K562 (cell line): ENCODE measurements around the gene ZNF384. TPM values are rescaled to one million over a fixed set of nuclear protein-coding genes. Genes with fewer than 3 reads are reported as not detected.
A peak's percentile ranks its signal among the peaks of the same experiment; 100 is the strongest.

ENCODE experiments used
- ATAC-seq: fragments of 200-7000 bp; cut with Tn5 transposase; 3 replicates; pipeline ENCODE4 v1.9.1; 2020; ENCODE audit warnings: moderate library complexity
- BruUV-seq: library from RNA; stranded (reverse); fragments of 400-500 nt; replicated peaks from 2 replicates; lab custom pipeline; 2021; lab: Mats Ljungman, UMichigan
- CTCF ChIA-PET: fragments of 300-600 bp; formaldehyde crosslinking; extraction: SDS; loops from one replicate; lab custom pipeline; 2021; ENCODE audit warnings: low intra/inter-chr PET ratio; lab: Yijun Ruan, JAX
- POLR2A ChIA-PET: fragments of 300-600, 350-650 bp; sonication (Branson Sonifier 250); formaldehyde crosslinking; extraction: SDS; loops from one replicate; lab custom pipeline; 2021; ENCODE audit warnings: antibody characterized with exemption, inconsistent platforms; lab: Yijun Ruan, JAX
- DNase-seq, 4 experiments: peaks; one replicate each; pipeline versions ENCODE4 v3.0.0 to v3.0.0-alpha.2; 2011 to 2018; ENCODE audit warnings: low spot score in 3 of 4, mixed read lengths in 3 of 4; ENCODE audit errors: extremely low read depth in 1 of 4
- FAIRE-seq: peaks from 2 replicates; lab custom pipeline; 2011; peaks lifted over from hg19 to GRCh38; lab: Jason Lieb, UNC
- H2AFZ ChIP-seq: 2 replicates; pipeline ENCODE4 v1.6.0; 2011; ENCODE audit warnings: low read depth, low read length, control low read depth, inconsistent platforms
- H3K27ac ChIP-seq: fragments of 200-600 bp; 3 replicates; pipeline ENCODE4 v1.8.0; 2011; ENCODE audit warnings: low read depth, mild to moderate bottlenecking, control low read depth, inconsistent platforms, low read length, moderate library complexity, mixed read lengths; ENCODE audit errors: extremely low read depth
- H3K27me3 ChIP-seq, 2 experiments: fragments of 300-600 bp in 1 of 2; 2 replicates in 1 of 2; 3 replicates in 1 of 2; pipeline versions ENCODE4 v1.6.0 to v1.8.0; 2011; ENCODE audit warnings: inconsistent platforms in 2 of 2, low read length in 2 of 2, mild to moderate bottlenecking in 1 of 2, mixed read lengths in 1 of 2, moderate library complexity in 1 of 2; ENCODE audit not compliant: control insufficient read depth in 2 of 2, insufficient read depth in 2 of 2
- H3K36me3 ChIP-seq: fragments of 300-600 bp; 3 replicates; pipeline ENCODE4 v1.8.0; 2011; ENCODE audit warnings: mild to moderate bottlenecking, low read length, inconsistent platforms; ENCODE audit not compliant: control insufficient read depth, insufficient read depth
- H3K4me1 ChIP-seq, 2 experiments: fragments of 200-600 bp in 1 of 2; replicated peaks in 1 of 2; 2 replicates in 1 of 2; 3 replicates in 1 of 2; pipeline versions ENCODE4 v1.5.1 to v1.8.0; 2011; ENCODE audit warnings: inconsistent platforms in 2 of 2, low read length in 2 of 2, mild to moderate bottlenecking in 1 of 2, mixed read lengths in 1 of 2, moderate library complexity in 1 of 2; ENCODE audit not compliant: control insufficient read depth in 2 of 2, insufficient read depth in 2 of 2
- H3K4me2 ChIP-seq: 2 replicates; pipeline ENCODE4 v1.6.1; 2011; ENCODE audit warnings: low read length, control low read depth, inconsistent platforms, mixed read lengths; ENCODE audit not compliant: insufficient read depth
- H3K4me3 ChIP-seq: fragments of 200-600 bp; sonication (generic), shearing (Covaris generic); 2 replicates; pipeline ENCODE4 v1.5.1; 2016; ENCODE audit warnings: control low read depth, inconsistent platforms
- H3K79me2 ChIP-seq: fragments of 200-600 bp; 3 replicates; pipeline ENCODE4 v1.8.0; 2011; ENCODE audit warnings: low read length, inconsistent platforms; ENCODE audit not compliant: control insufficient read depth, insufficient read depth
- H3K9ac ChIP-seq, 2 experiments: 2 replicates each; pipeline versions ENCODE4 v1.6.0 to v1.6.1; 2011; ENCODE audit warnings: low read depth in 2 of 2, low read length in 2 of 2, control low read depth in 1 of 2, inconsistent platforms in 1 of 2, mild to moderate bottlenecking in 1 of 2, mixed read lengths in 1 of 2; ENCODE audit not compliant: insufficient read depth in 1 of 2
- H3K9me1 ChIP-seq: one replicate; pipeline ENCODE4 v1.6.0; 2011; ENCODE audit warnings: inconsistent platforms, mild to moderate bottlenecking, low read length, moderate library complexity; ENCODE audit not compliant: control insufficient read depth, insufficient read depth
- H3K9me3 ChIP-seq: replicated peaks from 2 replicates; pipeline ENCODE4 v1.5.1; 2011; ENCODE audit warnings: low read depth, low read length, inconsistent platforms; ENCODE audit not compliant: control insufficient read depth, insufficient read depth
- H4K20me1 ChIP-seq: replicated peaks from 2 replicates; pipeline ENCODE4 v1.6.1; 2011; ENCODE audit warnings: low read length, inconsistent platforms, mixed read lengths; ENCODE audit not compliant: control insufficient read depth, insufficient read depth
- HIVEP1 ChIP-seq: fragments of 250-450 bp; sonication (Bioruptor Pico); IDR thresholded peaks from 2 replicates; pipeline ENCODE4 v1.4.0; 2020; ENCODE audit warnings: mild to moderate bottlenecking
- NR2C1 ChIP-seq, 2 experiments: fragments of 450-650 bp; IDR thresholded peaks; 2 replicates each; pipeline ENCODE4 v1.6.1; 2017; ENCODE audit warnings: mild to moderate bottlenecking in 2 of 2, antibody characterized with exemption in 1 of 2, inconsistent platforms in 1 of 2, missing compliant biosample characterization in 1 of 2, missing genetic modification characterization in 1 of 2
- XRCC3 ChIP-seq: fragments of 450-650 bp; IDR thresholded peaks from 2 replicates; pipeline ENCODE4 v1.6.1; 2017; ENCODE audit warnings: mild to moderate bottlenecking, moderate library complexity
- ZNF408 ChIP-seq: fragments of 250-450 bp; sonication (Bioruptor Pico); IDR thresholded peaks from 2 replicates; pipeline ENCODE4 v1.4.0; 2020; ENCODE audit warnings: low read depth, mild to moderate bottlenecking, moderate library complexity
- ZNF79 ChIP-seq: fragments of 250-450 bp; sonication (Bioruptor Pico); IDR thresholded peaks from 2 replicates; pipeline ENCODE4 v1.4.0; 2020; ENCODE audit warnings: low read depth, mild to moderate bottlenecking, moderate library complexity
- WGBS: fragments of 100-300 bp; shearing (Covaris generic); methylation state at CpG from one replicate; pipeline ENCODE4 v1.1.6; 2016; ENCODE audit warnings: low coverage, mixed read lengths; ENCODE audit not compliant: insufficient coverage; ENCODE audit errors: missing lambda C conversion rate; 5-methylcytosine and 5-hydroxymethylcytosine counted together
- in situ Hi-C: fragments of 300-500 bp; cut with MboI; formaldehyde crosslinking; loops from 4 replicates; pipeline ENCODE4 v1.15.0; 2018; ENCODE audit warnings: inconsistent platforms, mixed read lengths
- intact Hi-C: fragments of 100-400 bp; cut with micrococcal nuclease; formaldehyde crosslinking; loops from 2 replicates; pipeline ENCODE4 v1.14.2; 2022
- polyA plus RNA-seq, 8 experiments: library from polyadenylated mRNA; depleted of rRNA in 4 of 8; stranded (reverse) in 5 of 8; unstranded in 3 of 8; fragments of >200 nt; fragmentation: Nextera tagmentation in 2 of 8; fragmentation: Illumina TruSeq in 1 of 8; extraction: Ambion mirVana in 2 of 8; extraction: Trizol in 1 of 8; gene quantifications; 2 replicates each; pipeline versions ENCODE4 v1.2.1 to v1.2.3, GENCODE V29; 2011 to 2014; ENCODE audit warnings: inconsistent platforms in 1 of 8, missing spikeins in 1 of 8
- total RNA-seq, 7 experiments: library from RNA; depleted of rRNA in 6 of 7; stranded (reverse); fragments of >200 nt in 6 of 7; fragmentation: Illumina TruSeq in 2 of 7; extraction: Trizol in 2 of 7; gene quantifications; 2 replicates each; pipeline versions ENCODE4 v1.2.1 to v1.2.3, GENCODE V29; 2011 to 2021; ENCODE audit warnings: low replicate concordance in 1 of 7
- TF ChIP-seq, protein P1 (sequence below): fragments of 250-450 bp; sonication (Bioruptor Pico); IDR thresholded peaks from 2 replicates; pipeline ENCODE4 v1.8.0; 2022; ENCODE audit warnings: moderate library complexity, mild to moderate bottlenecking, inconsistent platforms
- TF ChIP-seq, protein P2 (sequence below): sonication (generic); formaldehyde crosslinking; IDR thresholded peaks from 2 replicates; pipeline ENCODE4 v1.8.0; 2022; ENCODE audit warnings: mild to moderate bottlenecking, missing genetic modification reagents
- TF ChIP-seq, protein P3 (sequence below): fragments of 450-650 bp; IDR thresholded peaks from 2 replicates; pipeline ENCODE4 v1.6.1; 2016; ENCODE audit warnings: low read depth, mild to moderate bottlenecking, moderate library complexity
- TF ChIP-seq, protein P4 (sequence below): sonication (generic); formaldehyde crosslinking; IDR thresholded peaks from 2 replicates; pipeline ENCODE4 v1.8.0; 2022; ENCODE audit warnings: mild to moderate bottlenecking, missing genetic modification reagents
- TF ChIP-seq, protein P5 (sequence below): sonication (generic); formaldehyde crosslinking; IDR thresholded peaks from 2 replicates; pipeline ENCODE4 v1.8.1; 2023; ENCODE audit warnings: mild to moderate bottlenecking, missing genetic modification reagents

Gene ZNF384
- total and polyA plus RNA-seq, 9 of the 15 experiments (the other 6 are each of a cell fraction or from before 2014, with no cell fraction given): 0.36 to 64.8 (median 21.3) TPM

DNA sequence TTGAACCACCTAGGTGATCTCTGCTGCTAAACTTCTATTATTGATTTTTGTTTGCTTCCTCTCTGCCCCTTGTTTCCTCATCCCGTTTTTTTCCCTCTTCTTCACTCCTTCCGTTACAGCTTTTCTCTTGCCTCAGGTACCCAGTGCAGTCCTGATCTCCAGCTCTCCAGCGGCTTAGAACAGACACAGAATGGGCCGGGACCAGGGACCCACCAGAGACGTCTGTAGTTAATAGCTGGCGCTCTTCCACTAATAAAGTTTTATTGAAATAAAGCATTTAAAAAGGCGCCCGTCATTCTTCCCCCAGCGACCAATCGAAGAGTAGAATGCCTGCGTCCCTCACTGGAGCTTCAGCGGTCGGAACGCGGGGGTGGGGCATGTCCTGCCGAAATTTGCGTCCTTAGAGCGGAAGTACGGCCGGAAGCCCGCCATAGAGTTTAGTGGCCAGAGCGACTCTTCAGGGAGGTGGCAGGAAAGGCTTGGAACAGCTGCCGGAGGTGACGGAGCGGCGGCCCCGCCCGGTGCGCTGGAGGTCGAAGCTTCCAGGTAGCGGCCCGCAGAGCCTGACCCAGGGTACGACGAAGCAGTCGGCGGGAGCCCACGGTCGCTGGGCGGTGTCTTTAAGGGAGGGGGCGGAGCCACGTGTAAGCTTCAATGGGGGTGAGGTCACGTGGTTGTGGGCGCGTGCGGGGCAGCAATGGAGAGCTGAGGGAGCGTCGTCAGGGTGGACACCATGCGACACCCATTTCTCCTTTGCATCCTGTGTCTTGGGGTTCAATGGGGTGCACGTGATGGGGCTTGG is 34.6 kb upstream of the ZNF384 start, which contains the start of gene COPS7A:
Gene COPS7A (plus strand): TSS at position 440 of the 802 bp plus-strand sequence. CDS start 611 bp downstream, outside the sequence.
- Histone ChIP-seq H3K4me2 (peak within 1 kb of the TSS; percentile 93), H4K20me1 (no peaks in the 10 kb centered on the region), H3K9me3 (no peaks in the 10 kb centered on the region), H3K27ac (peak within 1 kb of the TSS; percentile 88), H3K4me3 (peak within 1 kb of the TSS; percentile 54), H3K9ac (peak within 1 kb of the TSS; percentile 88 to 90), H2AFZ (peak within 1 kb of the TSS; percentile 84), H3K36me3 (peaks cover 8% of the 10 kb centered on the region; the same call in 2 of the 3 replicates), H3K4me1 (peaks cover 10 to 25% of the 10 kb centered on the region in 2 experiments; a peak in 4 of 5 replicates), H3K27me3 (no peaks in the 10 kb centered on the region), H3K9me1 (no peaks in the 10 kb centered on the region), H3K79me2 (peaks cover 13% of the 10 kb centered on the region)
- DNase-seq (peak; percentile 94 to 97 (median 95)), ATAC-seq (peak; percentile 98), FAIRE-seq (peak; percentile 98)
- WGBS: under 1% methylated on average over 36 of the region's 49 CpGs
- intact Hi-C loops (loop anchor here (5.0 kb wide), 1 partner anchor 37 kb away; the partner anchor contains the start of gene ZNF384), in situ Hi-C loops (no loop called here)
- CTCF ChIA-PET: no interaction called here
- POLR2A ChIA-PET: interaction anchor here (0.6 to 2.9 kb wide), 20 partner anchors 9 to 149 kb away, joined by 3 to 12 read pairs (median 4); partner anchors contain the start of genes CDCA3, P3H3, SPSB2 and USP5
- no TSS peak for BruUV-seq
- TF ChIP-seq ZNF408 (CRISPR knock-in tag): no peak
- TF ChIP-seq, protein P1, sequence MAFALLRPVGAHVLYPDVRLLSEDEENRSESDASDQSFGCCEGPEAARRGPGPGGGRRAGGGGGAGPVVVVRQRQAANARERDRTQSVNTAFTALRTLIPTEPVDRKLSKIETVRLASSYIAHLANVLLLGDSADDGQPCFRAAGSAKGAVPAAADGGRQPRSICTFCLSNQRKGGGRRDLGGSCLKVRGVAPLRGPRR (CRISPR knock-in tag): no peak
- no peak for TF ChIP-seq XRCC3
- TF ChIP-seq ZNF79 (CRISPR knock-in tag): no peak
- TF ChIP-seq, protein P2, sequence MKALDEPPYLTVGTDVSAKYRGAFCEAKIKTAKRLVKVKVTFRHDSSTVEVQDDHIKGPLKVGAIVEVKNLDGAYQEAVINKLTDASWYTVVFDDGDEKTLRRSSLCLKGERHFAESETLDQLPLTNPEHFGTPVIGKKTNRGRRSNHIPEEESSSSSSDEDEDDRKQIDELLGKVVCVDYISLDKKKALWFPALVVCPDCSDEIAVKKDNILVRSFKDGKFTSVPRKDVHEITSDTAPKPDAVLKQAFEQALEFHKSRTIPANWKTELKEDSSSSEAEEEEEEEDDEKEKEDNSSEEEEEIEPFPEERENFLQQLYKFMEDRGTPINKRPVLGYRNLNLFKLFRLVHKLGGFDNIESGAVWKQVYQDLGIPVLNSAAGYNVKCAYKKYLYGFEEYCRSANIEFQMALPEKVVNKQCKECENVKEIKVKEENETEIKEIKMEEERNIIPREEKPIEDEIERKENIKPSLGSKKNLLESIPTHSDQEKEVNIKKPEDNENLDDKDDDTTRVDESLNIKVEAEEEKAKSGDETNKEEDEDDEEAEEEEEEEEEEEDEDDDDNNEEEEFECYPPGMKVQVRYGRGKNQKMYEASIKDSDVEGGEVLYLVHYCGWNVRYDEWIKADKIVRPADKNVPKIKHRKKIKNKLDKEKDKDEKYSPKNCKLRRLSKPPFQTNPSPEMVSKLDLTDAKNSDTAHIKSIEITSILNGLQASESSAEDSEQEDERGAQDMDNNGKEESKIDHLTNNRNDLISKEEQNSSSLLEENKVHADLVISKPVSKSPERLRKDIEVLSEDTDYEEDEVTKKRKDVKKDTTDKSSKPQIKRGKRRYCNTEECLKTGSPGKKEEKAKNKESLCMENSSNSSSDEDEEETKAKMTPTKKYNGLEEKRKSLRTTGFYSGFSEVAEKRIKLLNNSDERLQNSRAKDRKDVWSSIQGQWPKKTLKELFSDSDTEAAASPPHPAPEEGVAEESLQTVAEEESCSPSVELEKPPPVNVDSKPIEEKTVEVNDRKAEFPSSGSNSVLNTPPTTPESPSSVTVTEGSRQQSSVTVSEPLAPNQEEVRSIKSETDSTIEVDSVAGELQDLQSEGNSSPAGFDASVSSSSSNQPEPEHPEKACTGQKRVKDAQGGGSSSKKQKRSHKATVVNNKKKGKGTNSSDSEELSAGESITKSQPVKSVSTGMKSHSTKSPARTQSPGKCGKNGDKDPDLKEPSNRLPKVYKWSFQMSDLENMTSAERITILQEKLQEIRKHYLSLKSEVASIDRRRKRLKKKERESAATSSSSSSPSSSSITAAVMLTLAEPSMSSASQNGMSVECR (CRISPR knock-in tag): peak; percentile 59; the same call in 1 of the 2 replicates
- no peak for TF ChIP-seq HIVEP1 (CRISPR knock-in tag)
- TF ChIP-seq NR2C1 (IDR thresholded peaks at IDR 0.05): peak; percentile 80
- peak; percentile 84 for TF ChIP-seq NR2C1 (tag; IDR thresholded peaks at IDR 0.05)
- TF ChIP-seq, protein P3, sequence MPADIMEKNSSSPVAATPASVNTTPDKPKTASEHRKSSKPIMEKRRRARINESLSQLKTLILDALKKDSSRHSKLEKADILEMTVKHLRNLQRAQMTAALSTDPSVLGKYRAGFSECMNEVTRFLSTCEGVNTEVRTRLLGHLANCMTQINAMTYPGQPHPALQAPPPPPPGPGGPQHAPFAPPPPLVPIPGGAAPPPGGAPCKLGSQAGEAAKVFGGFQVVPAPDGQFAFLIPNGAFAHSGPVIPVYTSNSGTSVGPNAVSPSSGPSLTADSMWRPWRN: peak; percentile 40; the same call in 1 of the 2 replicates
- TF ChIP-seq, protein P4, sequence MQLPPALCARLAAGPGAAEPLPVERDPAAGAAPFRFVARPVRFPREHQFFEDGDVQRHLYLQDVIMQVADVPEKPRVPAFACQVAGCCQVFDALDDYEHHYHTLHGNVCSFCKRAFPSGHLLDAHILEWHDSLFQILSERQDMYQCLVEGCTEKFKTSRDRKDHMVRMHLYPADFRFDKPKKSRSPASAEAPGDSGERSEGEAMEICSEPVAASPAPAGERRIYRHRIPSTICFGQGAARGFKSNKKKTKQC (CRISPR knock-in tag): peak; percentile 44; the same call in 1 of the 2 replicates
- TF ChIP-seq, protein P5, sequence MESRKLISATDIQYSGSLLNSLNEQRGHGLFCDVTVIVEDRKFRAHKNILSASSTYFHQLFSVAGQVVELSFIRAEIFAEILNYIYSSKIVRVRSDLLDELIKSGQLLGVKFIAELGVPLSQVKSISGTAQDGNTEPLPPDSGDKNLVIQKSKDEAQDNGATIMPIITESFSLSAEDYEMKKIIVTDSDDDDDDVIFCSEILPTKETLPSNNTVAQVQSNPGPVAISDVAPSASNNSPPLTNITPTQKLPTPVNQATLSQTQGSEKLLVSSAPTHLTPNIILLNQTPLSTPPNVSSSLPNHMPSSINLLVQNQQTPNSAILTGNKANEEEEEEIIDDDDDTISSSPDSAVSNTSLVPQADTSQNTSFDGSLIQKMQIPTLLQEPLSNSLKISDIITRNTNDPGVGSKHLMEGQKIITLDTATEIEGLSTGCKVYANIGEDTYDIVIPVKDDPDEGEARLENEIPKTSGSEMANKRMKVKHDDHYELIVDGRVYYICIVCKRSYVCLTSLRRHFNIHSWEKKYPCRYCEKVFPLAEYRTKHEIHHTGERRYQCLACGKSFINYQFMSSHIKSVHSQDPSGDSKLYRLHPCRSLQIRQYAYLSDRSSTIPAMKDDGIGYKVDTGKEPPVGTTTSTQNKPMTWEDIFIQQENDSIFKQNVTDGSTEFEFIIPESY (CRISPR knock-in tag): no peak
